ENCODE results near the gene FGF8. TPM values are rescaled to one million over a fixed set of nuclear protein-coding genes. Genes with fewer than 3 reads are reported as not detected.

FGF8 gene
- total and polyA plus RNA-seq, 9 of the 15 experiments (the other 6 are each of a cell fraction or from before 2014, with no cell fraction given): 0.13 to 0.82 (median 0.37) TPM; not detected in 5

DNA sequence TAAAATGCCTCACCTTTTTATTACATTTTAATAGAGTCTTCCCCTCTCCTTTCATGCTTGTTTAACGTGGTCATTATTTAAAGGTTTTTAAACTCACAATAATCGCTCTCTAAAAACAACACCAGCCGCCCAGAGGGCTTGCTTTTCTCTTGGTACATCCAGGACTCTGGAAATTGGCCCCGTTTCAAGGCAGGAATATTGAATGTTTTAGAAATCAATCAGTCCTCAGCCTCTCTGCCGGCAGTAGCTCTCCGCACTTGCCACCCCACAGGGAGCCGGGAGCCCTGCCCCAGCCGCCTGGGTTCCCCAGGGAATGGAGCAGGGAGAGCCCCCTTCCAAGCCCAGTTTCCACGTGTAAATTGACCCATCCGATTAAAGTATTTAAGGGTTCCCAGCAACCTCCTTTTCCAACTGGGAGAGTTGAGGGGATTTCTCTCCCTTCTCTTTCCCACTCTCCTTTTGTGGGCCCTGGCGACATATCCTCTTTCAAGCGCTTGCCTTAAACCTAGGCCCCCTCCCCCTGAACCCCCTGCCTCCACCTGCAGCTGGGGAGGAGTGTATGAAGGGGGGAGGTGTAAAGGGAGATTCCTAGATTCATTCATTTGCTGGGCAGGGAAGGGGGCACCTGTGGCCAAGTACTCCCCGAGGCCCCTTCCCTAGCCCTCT is 1.9 kb downstream of the FGF8 start:
- intact Hi-C loops (cut with micrococcal nuclease): no loop called here
- H3K27me3 ChIP-seq (ENCODE audit: control insufficient read depth in 2 of 2, insufficient read depth in 2 of 2, low read length in 2 of 2): peaks cover 4 to 6% of the 10 kb centered on the region in 2 experiments; a peak in 1 of 5 replicates
- no peak for FAIRE-seq
- H4K20me1 ChIP-seq (replicated peaks; ENCODE audit: control insufficient read depth, insufficient read depth, low read length): peaks cover 4% of the 10 kb centered on the region
- H3K4me3 ChIP-seq: no peak overlapping the region
- ATAC-seq: no peak
- BruUV-seq (replicated peaks): no TSS peak
- no peak overlapping the region for H3K4me2 ChIP-seq (ENCODE audit: insufficient read depth, low read length)
- H3K4me1 ChIP-seq (replicated peaks in 1 of 2; ENCODE audit: control insufficient read depth in 2 of 2, insufficient read depth in 2 of 2, low read length in 2 of 2): peaks cover 6 to 32% of the 10 kb centered on the region in 2 experiments
- ChIA-PET CTCF (ENCODE audit: low intra/inter-chr PET ratio) (no interaction called here), POLR2A (interaction anchor here (0.6 to 1.6 kb wide), 6 partner anchors 11 to 295 kb away, joined by 3 to 4 read pairs (median 4); no protein-coding TSS in a partner anchor)
- no peak overlapping the region for H3K9ac ChIP-seq (ENCODE audit: insufficient read depth in 1 of 2, low read depth in 2 of 2, low read length in 2 of 2)
- no peak for DNase-seq (ENCODE audit: extremely low read depth in 1 of 4, low spot score in 3 of 4)
- no peak overlapping the region for H2AFZ ChIP-seq (ENCODE audit: low read depth, low read length)
- in situ Hi-C loops (cut with MboI): no loop called here
- H3K9me1 ChIP-seq (ENCODE audit: control insufficient read depth, insufficient read depth, low read length): no peaks in the 10 kb centered on the region
- no peak overlapping the region for H3K27ac ChIP-seq (ENCODE audit: extremely low read depth, low read depth, low read length)
- no peaks in the 10 kb centered on the region for H3K79me2 ChIP-seq (ENCODE audit: control insufficient read depth, insufficient read depth, low read length)
- peaks cover 3% of the 10 kb centered on the region; the same call in 1 of the 3 replicates for H3K36me3 ChIP-seq (ENCODE audit: control insufficient read depth, insufficient read depth, low read length)
- 27% methylated on average over 10 of the region's 13 CpGs for WGBS (ENCODE audit: insufficient coverage, low coverage, missing lambda C conversion rate)
- H3K9me3 ChIP-seq (replicated peaks; ENCODE audit: control insufficient read depth, insufficient read depth, low read depth, low read length): no peaks in the 10 kb centered on the region
- no peak for TF ChIP-seq MCM3 (IDR thresholded peaks at IDR 0.05)
- TF ChIP-seq, protein P1, sequence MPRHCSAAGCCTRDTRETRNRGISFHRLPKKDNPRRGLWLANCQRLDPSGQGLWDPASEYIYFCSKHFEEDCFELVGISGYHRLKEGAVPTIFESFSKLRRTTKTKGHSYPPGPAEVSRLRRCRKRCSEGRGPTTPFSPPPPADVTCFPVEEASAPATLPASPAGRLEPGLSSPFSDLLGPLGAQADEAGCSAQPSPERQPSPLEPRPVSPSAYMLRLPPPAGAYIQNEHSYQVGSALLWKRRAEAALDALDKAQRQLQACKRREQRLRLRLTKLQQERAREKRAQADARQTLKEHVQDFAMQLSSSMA (CRISPR knock-in tag; IDR thresholded peaks at IDR 0.05): no peak
- no peak for TF ChIP-seq ZNF561 (CRISPR knock-in tag; conservative IDR thresholded peaks at IDR 0.05)
- TF ChIP-seq LEF1 (IDR thresholded peaks at IDR 0.05): no peak
- no peak for TF ChIP-seq CBFA2T2 (conservative IDR thresholded peaks at IDR 0.05)
- TF ChIP-seq, protein P2, sequence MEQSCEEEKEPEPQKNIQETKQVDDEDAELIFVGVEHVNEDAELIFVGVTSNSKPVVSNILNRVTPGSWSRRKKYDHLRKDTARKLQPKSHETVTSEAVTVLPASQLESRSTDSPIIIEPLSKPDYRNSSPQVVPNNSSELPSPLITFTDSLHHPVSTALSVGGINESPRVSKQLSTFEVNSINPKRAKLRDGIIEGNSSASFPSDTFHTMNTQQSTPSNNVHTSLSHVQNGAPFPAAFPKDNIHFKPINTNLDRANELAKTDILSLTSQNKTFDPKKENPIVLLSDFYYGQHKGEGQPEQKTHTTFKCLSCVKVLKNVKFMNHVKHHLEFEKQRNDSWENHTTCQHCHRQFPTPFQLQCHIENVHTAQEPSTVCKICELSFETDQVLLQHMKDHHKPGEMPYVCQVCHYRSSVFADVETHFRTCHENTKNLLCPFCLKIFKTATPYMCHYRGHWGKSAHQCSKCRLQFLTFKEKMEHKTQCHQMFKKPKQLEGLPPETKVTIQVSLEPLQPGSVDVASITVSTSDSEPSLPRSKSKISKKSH (CRISPR knock-in tag; IDR thresholded peaks at IDR 0.05): no peak
- TF ChIP-seq FOXA3 (CRISPR knock-in tag; conservative IDR thresholded peaks at IDR 0.05 in 1 of 2, IDR thresholded peaks at IDR 0.05 in 1 of 2): no peak
- TF ChIP-seq DNMT1 (IDR thresholded peaks at IDR 0.05): no peak
- TF ChIP-seq SAP30 (IDR thresholded peaks at IDR 0.05; ENCODE audit: borderline replicate concordance, insufficient read depth, low read depth, low read length, poor library complexity, severe bottlenecking): no peak
- TF ChIP-seq ZNF431 (CRISPR knock-in tag; IDR thresholded peaks at IDR 0.05): no peak
- TF ChIP-seq ZNF232 (CRISPR knock-in tag; IDR thresholded peaks at IDR 0.05): no peak
- TF ChIP-seq ZNF407 (IDR thresholded peaks at IDR 0.05; ENCODE audit: low read depth): no peak

Data from K562 (cell line).